Thyroid gland (tissue), 4 donors: ENCODE data around the gene SLC7A10.

Experiments
- CTCF ChIP-seq, 6 experiments: fragments of 200-600 bp in 3 of 6; fragments of 450-650 bp in 3 of 6; sonication (generic) in 3 of 6; IDR thresholded peaks; one replicate each; pipeline ENCODE4 v1.5.1; 2016 to 2019; ENCODE audit warnings: antibody characterized with exemption in 6 of 6, mild to moderate bottlenecking in 2 of 6, inconsistent platforms in 1 of 6, moderate library complexity in 1 of 6
- POLR2A ChIP-seq, 2 donors: fragments of 450-650 bp; IDR thresholded peaks; one replicate each; pipeline ENCODE4 v1.6.1; 2017; ENCODE audit warnings: antibody characterized with exemption in 2 of 2, mild to moderate bottlenecking in 2 of 2, moderate library complexity in 1 of 2

- TF ChIP-seq CTCF (IDR thresholded peaks at IDR 0.05) (no peak), POLR2A (IDR thresholded peaks at IDR 0.05) (no peak)
Measured at GRCh38 chr19:33171222-33171795, 54.3 kb downstream of the SLC7A10 start.
